Effector CD4-positive, alpha-beta T cell (primary cell): Measurements from ENCODE around the gene CREB5.

Experiments used
- DNase-seq: peaks from one replicate; pipeline ENCODE4 v3.0.0-alpha.2; 2020

CREB5 gene

GRCh38 chr7:28619256-28619655, 206.9 kb downstream of the CREB5 start:
- no peak for DNase-seq

- DNase-seq = no peak
Measured at GRCh38 chr7:28621369-28621841, 209.1 kb downstream of the CREB5 start.

GRCh38 chr7:28623105-28623730, 210.9 kb downstream of the CREB5 start:
- no peak for DNase-seq

- no peak for DNase-seq
Measured at GRCh38 chr7:28623863-28624262, 211.5 kb downstream of the CREB5 start.

GRCh38 chr7:28625432-28625831, 213.1 kb downstream of the CREB5 start:
- no peak for DNase-seq

GRCh38 chr7:28626221-28626620, 213.9 kb downstream of the CREB5 start:
- DNase-seq = no peak

GRCh38 chr7:28626624-28627262, 214.4 kb downstream of the CREB5 start:
- no peak for DNase-seq

GRCh38 chr7:28627263-28627653, 214.9 kb downstream of the CREB5 start:
- no peak for DNase-seq

- no peak for DNase-seq
Measured at GRCh38 chr7:28627896-28628295, 215.6 kb downstream of the CREB5 start.

- DNase-seq = no peak
Measured at GRCh38 chr7:28629216-28629842, 217.0 kb downstream of the CREB5 start.

GRCh38 chr7:28630350-28630749, 218.0 kb downstream of the CREB5 start:
- no peak for DNase-seq

GRCh38 chr7:28631995-28632394, 219.7 kb downstream of the CREB5 start:
- DNase-seq = no peak

GRCh38 chr7:28638914-28639313, 226.6 kb downstream of the CREB5 start:
- DNase-seq = no peak

GRCh38 chr7:28640001-28640400, 227.7 kb downstream of the CREB5 start:
- DNase-seq = no peak

- no peak for DNase-seq
Measured at GRCh38 chr7:28641752-28642545, 229.6 kb downstream of the CREB5 start.

GRCh38 chr7:28643188-28643569, 230.9 kb downstream of the CREB5 start:
- no peak for DNase-seq

GRCh38 chr7:28643584-28644340, 231.4 kb downstream of the CREB5 start:
- no peak for DNase-seq

GRCh38 chr7:28645866-28646265, 233.5 kb downstream of the CREB5 start:
- DNase-seq = no peak

GRCh38 chr7:28646376-28647075, 234.2 kb downstream of the CREB5 start:
- DNase-seq = no peak

- no peak for DNase-seq
Measured at GRCh38 chr7:28647076-28647421, 234.7 kb downstream of the CREB5 start.

- DNase-seq = no peak
Measured at GRCh38 chr7:28649189-28649588, 236.9 kb downstream of the CREB5 start.

GRCh38 chr7:28649811-28650210, 237.5 kb downstream of the CREB5 start:
- DNase-seq = no peak
